ENCODE data around the gene BAZ2A.
"Not testable (repeated sequence)": the region's sequence is repeated elsewhere in the genome, so short reads cannot be mapped to it uniquely, and the experiment has no call there.

BAZ2A gene

GRCh38 chr12:56630180-56630632, at the start of gene BAZ2A:
BAZ2A (minus strand) TSS chr12:56630326; CDS start chr12:56617530, 12,796 bp downstream.
- DNase-seq (ENCODE audit: low read depth) = peak; percentile 75

- no peak for DNase-seq (ENCODE audit: low read depth)
Observed at GRCh38 chr12:56678852-56679251, 48.7 kb upstream of the BAZ2A start.

- no peak for DNase-seq (ENCODE audit: low read depth)
Observed at GRCh38 chr12:56677680-56678079, 47.6 kb upstream of the BAZ2A start.

- no peak for DNase-seq (ENCODE audit: low read depth)
Observed at GRCh38 chr12:56676851-56677580, 46.9 kb upstream of the BAZ2A start.

- no peak for DNase-seq (ENCODE audit: low read depth)
Observed at GRCh38 chr12:56671608-56672007, 41.5 kb upstream of the BAZ2A start.

GRCh38 chr12:56670836-56671235, 40.7 kb upstream of the BAZ2A start:
- DNase-seq (ENCODE audit: low read depth) = no peak

GRCh38 chr12:56668197-56668457, 38.0 kb upstream of the BAZ2A start:
- DNase-seq (ENCODE audit: low read depth) = no peak

- DNase-seq (ENCODE audit: low read depth) = no peak
Observed at GRCh38 chr12:56661979-56662638, 32.0 kb upstream of the BAZ2A start.

GRCh38 chr12:56661560-56661959, 31.4 kb upstream of the BAZ2A start:
- no peak for DNase-seq (ENCODE audit: low read depth)

- no peak for DNase-seq (ENCODE audit: low read depth)
Observed at GRCh38 chr12:56658921-56659320, 28.8 kb upstream of the BAZ2A start.

GRCh38 chr12:56657416-56658379, 27.6 kb upstream of the BAZ2A start:
- DNase-seq (ENCODE audit: low read depth) = no peak

GRCh38 chr12:56653781-56654180, 23.7 kb upstream of the BAZ2A start:
- DNase-seq (ENCODE audit: low read depth) = not testable (repeated sequence)

- DNase-seq (ENCODE audit: low read depth) = not testable (repeated sequence)
Observed at GRCh38 chr12:56648023-56648422, 17.9 kb upstream of the BAZ2A start.

GRCh38 chr12:56645717-56646446, 15.8 kb upstream of the BAZ2A start, which contains the start of gene ATP5F1B:
ATP5F1B (minus strand) TSS chr12:56645984; CDS start chr12:56645963, 21 bp downstream.
- peak; percentile 100 for DNase-seq (ENCODE audit: low read depth)

- DNase-seq (ENCODE audit: low read depth) = no peak
Observed at GRCh38 chr12:56645201-56645716, 15.1 kb upstream of the BAZ2A start.

- DNase-seq (ENCODE audit: low read depth) = no peak
Observed at GRCh38 chr12:56644654-56645053, 14.5 kb upstream of the BAZ2A start.

GRCh38 chr12:56641219-56641618, 11.1 kb upstream of the BAZ2A start:
- no peak for DNase-seq (ENCODE audit: low read depth)

- DNase-seq (ENCODE audit: low read depth) = no peak
Observed at GRCh38 chr12:56637621-56638020, 7.5 kb upstream of the BAZ2A start.

- DNase-seq (ENCODE audit: low read depth) = peak; percentile 100
Observed at GRCh38 chr12:56636675-56637540, 6.8 kb upstream of the BAZ2A start.
